Chondrocyte (in vitro differentiated cells): Measurements from ENCODE around the gene DLG4. TPM values are rescaled to one million over a fixed set of nuclear protein-coding genes. Genes with fewer than 3 reads are reported as not detected.

ENCODE experiments used
- DNase-seq: peaks from one replicate; pipeline ENCODE4 v3.0.0; 2021; ENCODE audit warnings: mixed read lengths, low spot score
- H3K27ac Mint-ChIP-seq: one replicate; pipeline ENCODE4 v1.8.0; 2021; ENCODE audit warnings: mild to moderate bottlenecking, moderate library complexity, mixed read lengths; ENCODE audit not compliant: unreplicated experiment
- H3K27me3 Mint-ChIP-seq: 2 replicates; pipeline ENCODE4 v1.8.0; 2021; ENCODE audit warnings: low read depth, mixed read lengths
- H3K36me3 Mint-ChIP-seq: 2 replicates; pipeline ENCODE4 v1.8.0; 2021; ENCODE audit warnings: low read depth, mixed read lengths
- H3K4me1 Mint-ChIP-seq: 2 replicates; pipeline ENCODE4 v1.8.0; 2021; ENCODE audit warnings: low read depth, mild to moderate bottlenecking, mixed read lengths
- H3K4me3 Mint-ChIP-seq: one replicate; pipeline ENCODE4 v1.8.0; 2021; ENCODE audit warnings: mild to moderate bottlenecking, moderate library complexity, mixed read lengths; ENCODE audit not compliant: unreplicated experiment
- H3K9me3 Mint-ChIP-seq: 2 replicates; pipeline ENCODE4 v1.8.0; 2021; ENCODE audit warnings: low read depth, mixed read lengths
- total RNA-seq: library from RNA; stranded (reverse); gene quantifications from 3 replicates; pipeline ENCODE4 v1.2.1, GENCODE V29; 2021
- TF ChIP-seq, protein P1 (sequence below): fragments of 200-600 bp; sonication (generic); IDR thresholded peaks from 2 replicates; pipeline ENCODE4 v1.5.0; 2021; ENCODE audit warnings: antibody characterized with exemption, mild to moderate bottlenecking, moderate library complexity

Gene DLG4
- total RNA-seq, 1 donor from 2014 or later = 28.3 TPM

DNA sequence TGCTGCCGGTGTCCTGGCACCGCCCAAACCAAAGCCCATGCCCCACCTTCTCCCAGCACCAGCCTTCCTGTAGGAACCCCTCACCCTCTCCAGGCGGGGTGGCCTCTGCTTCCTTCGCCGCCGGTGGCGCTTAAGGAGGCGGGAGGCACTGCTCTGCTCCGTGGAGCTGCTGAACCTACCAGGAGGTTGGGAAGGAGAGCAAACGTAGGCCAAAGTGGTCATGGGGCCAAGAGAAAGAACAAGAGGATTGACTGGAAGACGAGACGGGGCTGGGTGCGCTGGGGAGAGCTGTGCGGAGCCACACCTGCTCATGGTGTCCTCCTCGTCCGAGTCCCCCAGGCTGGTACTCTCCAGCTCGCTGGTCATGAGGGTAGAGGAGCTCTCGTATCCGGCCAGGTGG is 9.9 kb upstream of the DLG4 start:
- DNase-seq = no peak
- Mint-ChIP-seq H3K9me3 (no peaks in the 10 kb centered on the region), H3K4me1 (peaks cover 37% of the 10 kb centered on the region), H3K4me3 (no peak overlapping the region), H3K27me3 (no peaks in the 10 kb centered on the region), H3K27ac (no peak overlapping the region), H3K36me3 (peaks cover 18% of the 10 kb centered on the region)
- TF ChIP-seq, protein P1, sequence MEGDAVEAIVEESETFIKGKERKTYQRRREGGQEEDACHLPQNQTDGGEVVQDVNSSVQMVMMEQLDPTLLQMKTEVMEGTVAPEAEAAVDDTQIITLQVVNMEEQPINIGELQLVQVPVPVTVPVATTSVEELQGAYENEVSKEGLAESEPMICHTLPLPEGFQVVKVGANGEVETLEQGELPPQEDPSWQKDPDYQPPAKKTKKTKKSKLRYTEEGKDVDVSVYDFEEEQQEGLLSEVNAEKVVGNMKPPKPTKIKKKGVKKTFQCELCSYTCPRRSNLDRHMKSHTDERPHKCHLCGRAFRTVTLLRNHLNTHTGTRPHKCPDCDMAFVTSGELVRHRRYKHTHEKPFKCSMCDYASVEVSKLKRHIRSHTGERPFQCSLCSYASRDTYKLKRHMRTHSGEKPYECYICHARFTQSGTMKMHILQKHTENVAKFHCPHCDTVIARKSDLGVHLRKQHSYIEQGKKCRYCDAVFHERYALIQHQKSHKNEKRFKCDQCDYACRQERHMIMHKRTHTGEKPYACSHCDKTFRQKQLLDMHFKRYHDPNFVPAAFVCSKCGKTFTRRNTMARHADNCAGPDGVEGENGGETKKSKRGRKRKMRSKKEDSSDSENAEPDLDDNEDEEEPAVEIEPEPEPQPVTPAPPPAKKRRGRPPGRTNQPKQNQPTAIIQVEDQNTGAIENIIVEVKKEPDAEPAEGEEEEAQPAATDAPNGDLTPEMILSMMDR = no peak

- TF ChIP-seq, protein P1 = no peak
- Mint-ChIP-seq H3K27ac (no peak overlapping the region), H3K36me3 (peaks cover 20% of the 10 kb centered on the region)
These were observed 9.3 kb upstream of the DLG4 start for GRCh38 chr17:7228920-7229319.

GRCh38 chr17:7226721-7227710 is 7.4 kb upstream of the DLG4 start:
- TF ChIP-seq, protein P1 = no peak
- no peaks in the 10 kb centered on the region for H3K27me3 Mint-ChIP-seq
- no peak overlapping the region for H3K4me3 Mint-ChIP-seq
- H3K36me3 Mint-ChIP-seq = peaks cover 29% of the 10 kb centered on the region
- no peaks in the 10 kb centered on the region for H3K9me3 Mint-ChIP-seq
- peaks cover 34% of the 10 kb centered on the region for H3K4me1 Mint-ChIP-seq
- DNase-seq = no peak
- peak overlapping the region; percentile 8 for H3K27ac Mint-ChIP-seq

More at GRCh38 chr17:7228920-7229319, 9.3 kb upstream of the DLG4 start:
- Mint-ChIP-seq H3K4me3 (no peak overlapping the region), H3K4me1 (peaks cover 39% of the 10 kb centered on the region), H3K9me3 (no peaks in the 10 kb centered on the region), H3K27me3 (no peaks in the 10 kb centered on the region)
- DNase-seq = no peak

- Mint-ChIP-seq H3K27ac (no peak overlapping the region), H3K9me3 (no peaks in the 10 kb centered on the region), H3K4me1 (peaks cover 41% of the 10 kb centered on the region), H3K4me3 (no peak overlapping the region), H3K27me3 (no peaks in the 10 kb centered on the region), H3K36me3 (peaks cover 31% of the 10 kb centered on the region)
- no peak for DNase-seq
- TF ChIP-seq, protein P1 = no peak
These were observed 6.2 kb upstream of the DLG4 start for GRCh38 chr17:7225711-7226331.

- TF ChIP-seq, protein P1 = no peak
- peaks cover 29% of the 10 kb centered on the region for H3K36me3 Mint-ChIP-seq
- DNase-seq = no peak
- H3K4me3 Mint-ChIP-seq = no peak overlapping the region
- H3K27ac Mint-ChIP-seq = peak overlapping the region; percentile 80
- no peaks in the 10 kb centered on the region for H3K9me3 Mint-ChIP-seq
- peaks cover 44% of the 10 kb centered on the region for H3K4me1 Mint-ChIP-seq
- no peaks in the 10 kb centered on the region for H3K27me3 Mint-ChIP-seq
These were observed 5.0 kb upstream of the DLG4 start for GRCh38 chr17:7224661-7225111.
